GM10266 (cell line): Measurements from ENCODE around the gene IL4.

Experiments used
- DNase-seq: peaks from one replicate; pipeline ENCODE4 v3.0.0; 2012; ENCODE audit errors: extremely low spot score
- CTCF ChIP-seq: IDR thresholded peaks from 2 replicates; pipeline ENCODE4 v1.5.1; 2012; ENCODE audit warnings: mild to moderate bottlenecking, low read depth; ENCODE audit not compliant: control insufficient read depth, insufficient read depth; ENCODE audit errors: missing control alignments

Gene IL4

GRCh38 chr5:132665574-132666080, 8.2 kb upstream of the IL4 start:
- no peak for DNase-seq
- TF ChIP-seq CTCF, result no peak

GRCh38 chr5:132666310-132667123, 7.3 kb upstream of the IL4 start:
- no peak for TF ChIP-seq CTCF
- no peak for DNase-seq

GRCh38 chr5:132667309-132667708, 6.5 kb upstream of the IL4 start:
- no peak for TF ChIP-seq CTCF
- DNase-seq, result no peak

- no peak for DNase-seq
- TF ChIP-seq CTCF, result no peak
Measured at GRCh38 chr5:132667761-132668705, 5.8 kb upstream of the IL4 start.

- DNase-seq, result no peak
- TF ChIP-seq CTCF, result no peak
Measured at GRCh38 chr5:132668706-132669454, 4.9 kb upstream of the IL4 start.

GRCh38 chr5:132669455-132669820, 4.4 kb upstream of the IL4 start:
- DNase-seq, result no peak
- TF ChIP-seq CTCF, result no peak
